HG03520 (cell line): ENCODE measurements around the gene MOBP.
"Not testable (repeated sequence)": the region's sequence is repeated elsewhere in the genome, so short reads cannot be mapped to it uniquely, and the experiment has no call there.

ENCODE experiments used
- ATAC-seq: cut with Tn5 transposase; IDR thresholded peaks from one replicate; pipeline ENCODE4 v1.9.1; 2021; ENCODE audit warnings: mild to moderate bottlenecking, moderate library complexity; ENCODE audit not compliant: unreplicated experiment

MOBP gene

DNA sequence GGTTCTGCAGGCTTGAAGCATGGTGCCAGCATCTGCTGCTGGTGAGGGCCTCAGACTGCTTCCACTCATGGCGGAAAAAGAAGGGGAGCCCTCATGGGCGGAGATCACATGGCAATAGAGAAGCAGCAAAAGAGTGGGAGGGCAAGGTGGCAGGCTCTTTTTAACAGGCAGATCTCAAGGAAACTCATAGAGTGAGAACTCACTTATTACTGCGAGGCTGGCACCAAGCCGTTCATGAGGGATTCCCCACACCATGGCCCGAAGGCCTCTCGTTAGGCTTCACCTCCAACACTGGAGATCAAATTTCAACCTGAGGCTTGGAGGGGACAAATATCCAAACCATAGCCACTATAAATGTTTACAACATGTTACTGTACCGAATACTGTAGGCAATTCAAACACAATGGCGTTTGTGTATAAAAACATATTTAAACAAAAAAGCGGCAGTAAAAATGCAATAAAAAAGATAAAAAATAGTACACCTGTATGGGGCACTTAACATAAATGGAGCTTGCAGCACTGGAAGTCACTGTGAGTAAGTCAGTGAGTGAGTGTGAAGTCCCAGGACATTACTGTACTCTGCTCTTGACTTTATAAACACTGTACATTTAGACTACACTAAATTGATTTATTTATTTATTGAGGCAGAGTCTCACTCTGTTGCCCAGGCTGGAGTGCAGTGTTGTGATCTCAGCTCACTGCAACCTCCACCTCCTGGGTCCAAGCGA, 18.8 kb upstream of the MOBP start:
- no peak for ATAC-seq

DNA sequence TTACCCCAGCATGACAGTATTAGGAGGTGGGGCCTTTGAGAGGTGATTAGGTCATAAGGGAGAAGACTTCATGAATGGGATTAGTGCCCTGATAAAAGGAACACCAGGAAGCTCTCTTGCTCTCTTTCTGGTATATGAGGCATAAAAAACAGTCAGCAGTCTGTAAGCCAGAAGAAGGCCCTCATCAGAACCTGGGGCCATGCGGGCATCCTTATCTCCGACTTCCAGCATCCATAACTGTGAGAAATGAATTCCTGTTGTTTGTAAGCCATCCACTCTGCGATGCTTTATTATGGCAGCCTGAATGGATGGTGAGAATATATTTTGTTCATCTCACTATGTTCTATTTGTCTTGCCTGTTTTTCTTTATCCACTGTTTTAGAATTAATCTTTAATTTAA, 17.7 kb upstream of the MOBP start:
- ATAC-seq: no peak

DNA sequence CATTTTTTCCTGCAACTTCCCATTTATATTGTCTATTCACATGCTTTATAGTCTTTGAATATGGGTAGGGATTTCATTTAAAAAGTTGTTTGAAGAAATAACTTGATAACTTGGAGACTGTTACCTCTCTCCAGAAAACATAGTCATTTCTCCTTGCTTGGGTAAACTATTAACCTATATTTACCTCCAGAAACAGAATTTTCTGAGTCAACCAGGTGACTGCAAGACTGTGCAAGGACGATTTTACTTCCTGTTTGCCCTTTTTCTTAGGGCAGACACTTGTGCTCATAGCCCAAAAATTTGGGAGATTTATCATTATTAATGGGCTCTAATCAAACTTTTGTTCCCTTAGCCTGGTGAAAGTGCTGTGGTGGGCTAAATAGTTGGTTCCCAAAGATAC, 14.3 kb upstream of the MOBP start:
- no peak for ATAC-seq

DNA sequence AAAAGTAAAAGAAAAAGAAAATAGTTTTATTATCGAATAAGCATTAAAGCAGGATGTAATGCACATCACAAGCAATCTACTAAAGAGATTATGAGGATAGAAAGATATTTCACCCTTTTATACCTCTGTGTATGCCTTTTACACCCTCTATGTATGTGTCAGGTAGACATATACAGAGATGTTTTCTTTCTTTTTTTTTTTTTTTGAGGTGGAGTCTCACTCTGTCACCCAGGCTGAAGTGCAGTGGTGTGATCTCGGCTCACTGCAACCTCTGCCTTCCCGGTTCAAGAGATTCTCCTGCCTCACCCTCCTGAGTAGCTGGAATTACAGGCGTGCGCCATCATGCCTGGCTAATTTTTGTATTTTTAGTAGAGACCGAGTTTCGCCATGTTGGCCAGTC, 13.6 kb upstream of the MOBP start:
- not testable (repeated sequence) for ATAC-seq

DNA sequence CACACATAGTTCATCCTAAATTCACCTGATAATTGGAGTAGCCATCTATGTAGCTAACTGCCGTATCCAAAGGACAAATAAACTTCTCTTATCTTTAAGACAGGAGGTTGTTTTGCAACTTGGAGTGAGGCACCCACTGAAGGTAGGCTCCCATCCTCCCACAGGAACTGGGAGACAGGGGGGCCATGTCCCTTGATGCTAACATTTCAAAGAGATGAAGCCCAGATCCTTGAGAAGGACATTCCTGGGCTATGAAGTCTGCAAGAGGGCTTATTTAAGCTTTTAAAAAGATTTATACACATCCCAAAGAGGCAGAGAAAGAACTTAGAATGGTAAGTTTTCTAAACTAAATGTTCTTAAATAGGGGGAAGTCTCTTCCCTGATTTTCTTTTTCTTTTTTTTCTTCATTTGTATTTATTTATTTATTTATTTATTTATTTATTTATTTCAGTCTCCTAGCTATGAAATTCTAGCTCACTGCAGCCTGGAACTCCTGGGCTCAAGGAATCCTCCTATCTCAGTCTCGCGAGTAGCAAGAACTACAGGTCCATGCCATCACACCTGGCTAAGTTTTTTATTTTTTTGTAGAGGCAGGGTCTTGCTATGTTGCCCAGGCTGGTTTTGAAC, 12.8 kb upstream of the MOBP start:
- ATAC-seq: no peak

DNA sequence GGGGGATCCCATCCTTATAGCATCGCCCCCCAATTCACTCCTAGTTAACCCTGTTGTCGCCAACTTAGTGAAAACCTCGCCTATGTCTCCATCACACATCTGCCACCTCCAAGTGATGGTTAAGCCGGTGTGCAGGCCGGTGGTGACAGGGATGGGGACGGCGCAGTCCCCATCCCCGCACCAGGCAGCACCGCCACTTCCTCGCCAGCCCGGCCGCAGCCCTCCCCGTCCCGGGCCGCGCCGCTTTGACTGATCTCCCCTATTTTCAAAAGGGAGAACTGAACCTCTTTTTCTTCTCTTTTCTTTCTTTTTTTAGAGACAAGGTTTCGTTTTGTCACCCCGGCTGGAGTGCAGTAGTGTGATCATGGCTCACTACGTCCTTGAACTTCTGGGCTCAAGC, 11.3 kb upstream of the MOBP start:
- ATAC-seq: no peak

DNA sequence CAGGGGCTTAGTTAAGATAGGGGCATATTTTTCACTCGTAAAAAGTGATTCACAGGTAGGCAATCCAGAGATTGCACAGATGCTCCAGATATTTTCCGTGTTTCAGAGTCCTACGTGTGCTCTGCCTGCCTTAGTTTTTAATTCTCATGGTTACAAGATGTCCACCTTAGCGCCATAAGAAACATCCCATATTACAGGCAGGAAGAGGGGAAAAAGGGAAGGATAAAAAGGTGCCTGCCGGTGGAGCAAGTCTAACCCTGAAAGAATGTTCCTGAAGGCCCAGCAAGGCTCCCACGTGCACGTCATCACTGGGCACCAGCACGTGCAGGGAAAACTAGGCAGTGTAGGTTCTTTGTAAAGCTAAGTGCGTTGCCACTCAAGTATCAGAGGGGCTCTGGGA, 10.1 kb upstream of the MOBP start:
- ATAC-seq: no peak

DNA sequence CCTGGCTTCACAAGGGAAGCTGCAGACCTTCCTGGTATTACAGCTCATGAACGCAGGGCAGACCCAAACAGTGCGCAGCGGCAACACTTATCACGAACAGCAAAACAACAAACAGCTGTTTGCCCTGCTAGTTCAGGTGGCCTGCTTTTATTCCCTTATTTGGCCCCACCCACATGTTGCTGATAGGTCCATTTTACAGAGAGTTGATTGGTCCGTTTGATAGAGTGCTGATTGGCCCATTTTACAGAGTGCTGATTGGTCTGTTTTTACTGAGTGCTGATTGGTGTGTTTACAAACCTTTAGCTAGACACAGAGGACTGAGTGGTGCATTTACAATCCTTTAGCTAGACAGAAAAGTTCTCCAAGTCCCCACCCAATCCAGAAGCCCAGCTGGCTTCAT, 8.9 kb upstream of the MOBP start:
- ATAC-seq: not testable (repeated sequence)

DNA sequence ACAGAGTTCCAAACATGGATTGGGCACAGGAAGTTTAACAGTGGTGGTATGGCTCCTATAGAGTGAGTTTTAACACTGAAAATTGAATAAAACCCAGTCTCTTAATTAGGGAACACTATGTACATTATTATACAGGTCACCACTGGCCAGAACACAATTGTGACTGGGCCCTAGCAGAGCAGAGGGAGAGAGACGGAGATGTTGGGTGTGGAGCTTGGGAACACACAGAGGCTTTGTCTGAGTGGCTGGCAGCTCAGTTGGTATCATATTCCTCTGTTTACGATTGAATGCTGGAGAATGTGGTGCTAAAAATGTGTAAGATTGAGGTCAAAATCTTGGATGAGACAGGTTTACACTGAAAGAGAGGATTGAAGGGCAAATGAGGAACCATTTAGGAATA, 6.8 kb upstream of the MOBP start:
- no peak for ATAC-seq

DNA sequence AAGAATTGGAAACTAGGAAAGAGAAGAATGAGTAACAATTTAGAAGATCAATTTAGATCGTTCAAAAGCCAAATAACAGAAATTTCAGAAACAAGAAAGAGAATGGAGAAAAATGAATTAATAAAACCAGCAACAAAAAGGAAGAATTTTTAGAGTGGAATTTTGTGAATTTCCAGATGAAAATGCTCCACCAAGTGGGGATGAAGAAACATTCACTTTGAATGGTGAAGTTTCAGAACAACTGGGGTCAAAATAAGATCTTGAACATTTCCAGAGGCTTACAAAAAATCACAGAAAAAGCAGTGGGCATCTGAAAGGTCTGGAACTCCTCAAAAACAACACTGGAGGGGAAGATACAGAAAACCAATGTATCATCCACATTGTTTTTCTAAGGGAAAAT, 4.2 kb upstream of the MOBP start:
- no peak for ATAC-seq

DNA sequence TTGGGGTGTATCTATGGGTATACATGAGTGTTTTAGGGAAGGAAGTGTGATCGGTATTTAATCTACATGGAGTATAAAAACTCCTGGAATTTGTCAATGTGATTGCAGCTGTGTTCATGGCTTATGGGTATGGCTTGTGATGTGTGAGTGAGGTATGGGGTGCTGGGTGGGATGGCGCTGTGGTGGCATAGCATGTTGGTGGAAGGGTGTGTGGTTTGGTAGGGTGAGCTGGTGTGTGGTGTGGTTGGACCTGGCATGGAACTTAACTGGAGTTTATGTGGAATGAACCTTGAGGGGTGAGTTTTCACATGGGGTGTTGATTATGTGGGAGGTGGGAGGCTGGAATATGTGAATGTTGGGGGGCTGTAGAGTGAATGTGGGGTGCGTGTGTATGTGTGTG, 492 bp upstream of the MOBP start:
- ATAC-seq: no peak

DNA sequence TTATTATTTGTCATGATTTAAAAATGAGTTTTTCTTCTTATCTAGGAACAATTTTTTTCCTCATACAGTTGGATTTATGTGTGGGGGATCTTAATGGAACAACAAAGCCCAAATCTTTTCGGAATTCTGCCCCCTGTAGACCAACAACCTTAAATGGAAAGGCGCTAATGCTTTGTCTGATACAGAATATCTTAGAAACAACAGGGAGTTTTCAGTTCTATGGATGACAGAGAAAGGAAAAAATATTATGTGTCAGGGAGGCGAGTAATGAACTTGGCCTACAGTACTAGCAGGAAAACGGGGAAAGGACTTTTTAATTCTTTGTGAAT, 592 bp downstream of the MOBP start:
- ATAC-seq: no peak

DNA sequence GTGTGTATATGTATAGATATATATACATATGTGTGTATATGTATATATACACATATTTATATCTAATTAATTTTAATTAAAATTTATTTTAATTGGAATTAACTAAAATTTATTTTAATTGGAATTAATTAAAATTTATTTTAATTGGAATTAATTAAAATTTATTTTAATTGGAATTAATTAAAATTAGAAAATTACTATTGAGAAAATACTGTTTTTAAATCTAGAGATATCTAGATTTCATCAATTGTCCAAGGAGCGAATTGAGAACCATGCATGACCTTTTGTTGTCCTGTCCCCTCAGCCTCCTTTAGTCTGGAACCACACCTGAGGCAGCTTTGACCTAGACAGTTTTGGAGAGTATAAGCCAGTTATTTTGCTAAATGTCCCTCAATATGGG, 1.8 kb downstream of the MOBP start:
- ATAC-seq: no peak

DNA sequence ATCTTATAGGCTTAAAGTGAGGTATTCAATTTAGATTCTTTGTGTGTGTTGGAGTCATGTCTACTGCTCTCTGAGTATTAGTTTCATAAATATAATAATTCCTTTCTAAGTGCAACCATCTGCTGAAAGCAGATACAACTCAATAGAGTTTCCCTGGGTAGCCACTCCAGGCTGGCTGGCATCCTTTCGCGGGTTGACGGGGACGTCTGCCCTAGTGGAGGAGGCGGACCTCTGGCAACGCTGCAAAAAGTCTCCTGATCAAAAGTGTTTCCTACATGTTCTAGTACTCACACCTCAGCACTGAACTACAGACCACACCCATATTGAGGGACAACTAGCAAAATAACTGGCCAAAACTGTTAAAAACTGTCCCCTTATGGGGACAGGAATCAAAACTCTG, 2.5 kb downstream of the MOBP start:
- ATAC-seq: no peak

DNA sequence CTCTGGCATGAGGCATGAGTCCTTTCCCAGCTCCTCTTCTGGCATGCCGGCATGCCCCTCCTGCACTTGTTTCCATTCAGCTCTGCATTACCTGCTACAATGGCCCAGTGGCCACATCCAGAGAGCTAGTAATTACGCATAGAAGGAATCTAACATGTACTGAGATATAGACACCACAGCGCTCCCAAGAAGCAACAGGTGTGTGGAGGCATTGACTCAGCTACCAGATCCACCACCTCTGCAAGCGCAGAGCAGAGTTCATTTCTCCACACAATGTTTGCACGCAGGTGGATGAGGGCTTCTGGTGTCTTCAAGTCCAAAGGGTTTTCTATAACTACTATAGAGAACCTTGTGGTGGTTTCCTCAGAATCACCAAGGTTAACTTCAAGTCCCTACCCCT, 4.2 kb downstream of the MOBP start:
- ATAC-seq: no peak

DNA sequence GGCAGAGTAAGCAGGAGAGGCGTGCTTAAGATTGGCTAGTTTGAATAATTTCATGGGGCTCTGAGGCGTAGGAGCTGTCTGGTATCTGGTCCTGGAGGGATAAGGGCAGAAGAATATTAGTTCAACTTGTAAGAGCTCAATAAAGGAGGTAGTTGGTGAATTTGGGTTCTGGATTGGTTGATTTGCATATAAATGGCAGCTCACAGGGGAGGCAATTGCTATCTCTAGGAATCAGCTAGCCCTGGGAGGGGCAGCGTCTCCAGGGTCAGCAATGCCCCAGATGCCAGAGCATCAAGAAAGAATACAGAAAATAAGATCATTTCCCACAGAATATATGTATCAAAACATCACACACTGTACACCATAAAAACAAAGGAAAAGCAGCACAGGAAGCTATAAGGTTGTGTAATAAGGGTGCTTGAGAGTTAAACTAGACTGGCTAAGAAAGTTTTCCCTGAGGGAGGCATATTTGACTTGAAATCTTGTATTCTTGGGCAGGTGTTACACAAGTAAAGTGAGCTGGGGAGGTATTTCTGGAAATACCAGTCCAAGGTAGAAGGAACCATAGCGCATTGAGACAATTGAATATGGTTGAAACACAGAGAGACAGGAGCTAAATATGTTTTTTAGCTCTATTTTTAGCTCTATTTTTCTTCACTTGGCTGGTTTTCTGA, 6.1 kb downstream of the MOBP start:
- ATAC-seq: no peak

DNA sequence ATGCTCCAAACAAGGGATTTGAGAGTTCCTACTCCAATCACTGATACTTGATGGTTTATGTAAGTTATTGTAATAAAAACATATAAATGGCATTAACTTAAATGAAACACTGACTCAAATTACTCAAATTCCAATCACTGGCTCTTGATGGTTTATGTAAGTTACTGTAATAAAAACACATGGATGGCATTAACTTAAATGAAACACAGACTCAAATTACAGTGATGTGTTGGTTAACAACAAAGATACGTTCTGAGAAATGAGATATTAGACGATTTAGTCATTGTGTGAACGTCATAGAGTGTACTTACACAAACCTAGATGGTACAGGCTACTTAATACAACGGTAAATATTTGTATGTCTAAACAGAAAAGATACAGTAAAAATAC, 6.6 kb downstream of the MOBP start:
- ATAC-seq: no peak

DNA sequence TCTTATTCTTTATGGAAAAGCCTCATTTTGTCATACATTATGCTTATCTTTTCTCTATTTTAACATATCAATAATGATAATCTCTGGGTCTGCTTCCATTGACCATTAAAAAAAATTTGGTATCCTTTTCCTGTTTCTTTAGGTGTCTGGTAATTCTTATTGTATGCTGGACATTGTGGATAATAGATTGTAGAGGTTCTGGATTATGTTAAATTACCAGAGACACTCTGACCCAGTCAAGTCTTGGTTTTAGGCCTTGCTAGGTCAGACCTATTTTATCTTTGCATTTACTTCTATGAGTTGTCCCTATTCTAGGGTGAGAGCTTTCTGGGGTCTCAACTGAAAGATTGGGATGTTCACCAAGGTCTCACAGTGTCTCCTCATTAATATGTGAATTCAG, 9.3 kb downstream of the MOBP start:
- ATAC-seq: no peak

DNA sequence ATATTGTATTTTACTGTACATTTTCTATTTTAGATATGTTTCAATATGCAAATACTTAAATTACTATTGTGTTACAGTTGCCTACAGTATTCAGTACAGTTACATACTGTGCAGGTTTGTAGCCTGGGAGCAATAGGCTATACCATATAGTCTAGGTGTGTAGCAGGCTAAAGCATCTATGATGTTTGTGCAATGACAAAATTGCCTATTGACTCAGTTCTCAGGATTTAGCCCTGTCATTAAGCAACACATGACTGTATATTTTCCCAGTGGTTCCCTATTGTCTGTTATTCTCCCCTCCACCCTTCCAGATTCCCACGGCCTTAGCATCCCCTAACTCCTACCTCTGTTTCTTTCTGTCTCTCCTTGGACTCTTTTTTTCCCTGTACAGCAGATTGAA, 10.7 kb downstream of the MOBP start:
- no peak for ATAC-seq

DNA sequence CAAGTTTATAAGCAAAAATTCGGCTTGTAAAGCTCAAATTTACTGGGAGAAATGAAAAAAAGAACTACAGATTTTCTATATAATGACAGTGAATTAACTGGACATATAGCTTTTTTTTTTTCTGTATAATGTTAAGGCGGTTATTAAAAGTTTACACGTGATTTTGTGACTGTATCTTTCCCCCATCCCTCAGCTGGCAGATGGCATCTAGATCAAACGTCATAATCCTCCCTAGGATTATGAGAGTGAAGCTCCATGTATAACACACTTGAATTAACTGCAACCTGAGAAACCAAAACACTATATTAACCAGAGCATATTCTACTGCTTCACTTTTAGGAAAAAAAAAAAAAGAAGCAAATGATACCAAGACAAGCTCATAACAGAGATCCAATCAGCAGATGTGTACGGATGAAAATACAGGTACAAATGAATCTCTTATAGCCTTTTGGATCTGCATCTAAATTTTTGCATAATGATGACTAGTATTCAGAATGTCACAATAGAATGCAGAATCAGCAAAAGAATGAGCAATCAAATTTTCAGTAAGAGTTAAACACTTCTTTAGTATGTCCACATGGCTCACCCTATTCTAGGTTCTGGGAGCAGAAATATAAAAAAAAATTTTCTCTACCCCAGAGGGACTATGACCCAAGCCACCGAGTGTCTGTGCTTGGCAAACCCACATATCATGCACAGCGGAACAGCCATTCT, 12.4 kb downstream of the MOBP start:
- no peak for ATAC-seq

DNA sequence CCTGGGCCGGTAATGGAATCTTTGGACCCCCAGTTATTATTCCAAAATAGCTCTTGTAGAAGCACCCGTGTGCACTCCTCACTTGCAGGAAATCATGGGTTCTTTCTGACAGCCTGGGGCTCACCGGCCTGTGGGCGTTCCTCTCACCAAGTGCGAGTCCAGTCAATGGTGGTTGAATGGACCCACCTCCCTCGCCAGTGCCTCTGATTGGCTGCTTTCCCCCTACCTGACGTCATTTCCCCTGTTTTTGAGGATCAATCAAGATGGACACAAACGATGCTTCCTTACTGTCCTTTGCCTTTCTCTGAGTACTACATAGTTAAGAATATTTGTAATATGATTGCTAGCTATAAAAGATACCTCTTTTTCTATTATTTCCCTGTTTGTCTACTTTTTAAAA, 18.1 kb downstream of the MOBP start:
- no peak for ATAC-seq

DNA sequence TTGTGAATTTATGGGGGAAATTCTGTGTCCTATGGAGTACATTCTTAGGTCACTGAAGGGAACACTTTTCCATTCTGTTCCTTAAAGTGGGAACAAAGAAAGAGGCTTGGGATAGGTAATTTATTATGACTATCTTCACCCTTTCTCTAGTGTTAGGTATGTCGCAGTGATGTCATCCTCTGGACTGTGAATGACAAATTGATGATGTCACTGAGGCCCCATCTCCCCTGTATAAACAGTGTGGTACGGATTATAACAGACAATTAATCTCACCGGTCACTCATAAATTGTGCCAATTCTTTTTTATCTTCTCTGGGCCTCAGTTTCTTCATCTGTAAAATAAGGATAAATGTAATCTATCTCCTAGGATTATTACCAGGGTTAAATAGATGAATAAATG, 23.5 kb downstream of the MOBP start:
- ATAC-seq: no peak
